Left lung (tissue), 10 donors: ENCODE measurements around the gene GCK. TPM values are rescaled to one million over a fixed set of nuclear protein-coding genes. Genes with fewer than 3 reads are reported as not detected.

Source experiments
- ATAC-seq: fragments of 200-7000 bp; cut with Tn5 transposase; one replicate; pipeline ENCODE4 v1.9.1; 2020; ENCODE audit warnings: moderate library complexity
- DNase-seq, 4 donors: peaks; one replicate each; pipeline ENCODE4 v3.0.0-alpha.2; 2013 to 2020
- H3K27ac ChIP-seq, 2 donors: fragments of 200-600 bp; sonication (generic) in 1 of 2; one replicate each; pipeline versions ENCODE4 v1.5.0 to v1.8.0; 2020 to 2021
- H3K27me3 ChIP-seq, 2 donors: fragments of 200-600 bp; sonication (generic) in 1 of 2; one replicate each; pipeline versions ENCODE4 v1.5.0 to v1.8.0; 2020 to 2021
- H3K36me3 ChIP-seq, 2 donors: fragments of 200-600 bp; sonication (generic) in 1 of 2; one replicate each; pipeline versions ENCODE4 v1.5.0 to v1.8.0; 2020 to 2021
- H3K4me1 ChIP-seq, 2 donors: fragments of 200-600 bp; one replicate each; pipeline ENCODE4 v1.8.0; 2021
- H3K4me3 ChIP-seq, 2 donors: fragments of 200-600 bp; sonication (generic) in 1 of 2; one replicate each; pipeline versions ENCODE4 v1.5.0 to v1.8.0; 2020 to 2021; ENCODE audit warnings: mild to moderate bottlenecking in 1 of 2
- H3K9me3 ChIP-seq, 2 donors: fragments of 200-600 bp; sonication (generic) in 1 of 2; one replicate each; pipeline versions ENCODE4 v1.5.0 to v1.8.0; 2020 to 2021
- intact Hi-C, 2 donors: fragments of 100-400 bp; cut with DNase I; formaldehyde crosslinking; loops; one replicate each; pipeline versions ENCODE4 v1.11.2 to v1.14.2; 2022
- polyA plus RNA-seq, 6 donors: library from polyadenylated mRNA; unstranded; fragments of 120-200 nt; gene quantifications; one replicate each; pipeline ENCODE4 v1.2.1, GENCODE V29; 2013; ENCODE audit not compliant: insufficient read length in 6 of 6
- total RNA-seq, 2 donors: library from RNA; stranded (reverse); fragmentation: NEBNext Ultra II Directional; extraction: Animal tissue kit (Norgen Biotek cat#: 25700); gene quantifications; one replicate each; pipeline ENCODE4 v1.2.1, GENCODE V29; 2021
- TF ChIP-seq, protein P1 (sequence below), 2 donors: fragments of 200-600 bp; sonication (generic) in 1 of 2; IDR thresholded peaks; one replicate each; pipeline versions ENCODE4 v1.5.0 to v1.8.0; 2021; ENCODE audit warnings: antibody characterized with exemption in 2 of 2
- donor health status: DM: no; HTN: yes; CAD: no.
- donor health status: DM: no; HTN: no; CAD: no.

GCK gene
- total and polyA plus RNA-seq, 8 donors, result 0.34 to 4.1 (median 2.5) TPM

DNA sequence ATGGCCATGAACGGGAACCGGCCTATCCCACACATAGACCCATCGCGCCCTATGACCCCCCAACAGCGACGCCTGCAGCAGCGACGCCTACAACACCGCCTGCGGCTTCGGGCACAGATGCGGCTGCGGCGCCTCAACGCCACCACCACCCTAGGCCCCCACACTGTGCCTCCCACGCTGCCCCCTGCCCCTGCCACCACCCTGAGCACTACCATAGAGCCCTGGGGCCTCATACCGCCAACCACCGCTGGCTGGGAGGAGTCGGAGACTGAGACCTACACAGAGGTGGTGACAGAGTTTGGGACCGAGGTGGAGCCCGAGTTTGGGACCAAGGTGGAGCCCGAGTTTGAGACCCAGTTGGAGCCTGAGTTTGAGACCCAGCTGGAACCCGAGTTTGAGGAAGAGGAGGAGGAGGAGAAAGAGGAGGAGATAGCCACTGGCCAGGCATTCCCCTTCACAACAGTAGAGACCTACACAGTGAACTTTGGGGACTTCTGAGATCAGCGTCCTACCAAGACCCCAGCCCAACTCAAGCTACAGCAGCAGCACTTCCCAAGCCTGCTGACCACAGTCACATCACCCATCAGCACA is 75.4 kb downstream of the GCK start:
- ATAC-seq (no peak), DNase-seq (no peak)
- TF ChIP-seq, protein P1, sequence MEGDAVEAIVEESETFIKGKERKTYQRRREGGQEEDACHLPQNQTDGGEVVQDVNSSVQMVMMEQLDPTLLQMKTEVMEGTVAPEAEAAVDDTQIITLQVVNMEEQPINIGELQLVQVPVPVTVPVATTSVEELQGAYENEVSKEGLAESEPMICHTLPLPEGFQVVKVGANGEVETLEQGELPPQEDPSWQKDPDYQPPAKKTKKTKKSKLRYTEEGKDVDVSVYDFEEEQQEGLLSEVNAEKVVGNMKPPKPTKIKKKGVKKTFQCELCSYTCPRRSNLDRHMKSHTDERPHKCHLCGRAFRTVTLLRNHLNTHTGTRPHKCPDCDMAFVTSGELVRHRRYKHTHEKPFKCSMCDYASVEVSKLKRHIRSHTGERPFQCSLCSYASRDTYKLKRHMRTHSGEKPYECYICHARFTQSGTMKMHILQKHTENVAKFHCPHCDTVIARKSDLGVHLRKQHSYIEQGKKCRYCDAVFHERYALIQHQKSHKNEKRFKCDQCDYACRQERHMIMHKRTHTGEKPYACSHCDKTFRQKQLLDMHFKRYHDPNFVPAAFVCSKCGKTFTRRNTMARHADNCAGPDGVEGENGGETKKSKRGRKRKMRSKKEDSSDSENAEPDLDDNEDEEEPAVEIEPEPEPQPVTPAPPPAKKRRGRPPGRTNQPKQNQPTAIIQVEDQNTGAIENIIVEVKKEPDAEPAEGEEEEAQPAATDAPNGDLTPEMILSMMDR (IDR thresholded peaks at IDR 0.05), result no peak
- H3K4me1 ChIP-seq, result no peaks in the 10 kb centered on the region
- H3K27me3 ChIP-seq, result no peaks in the 10 kb centered on the region
- no peak overlapping the region for H3K27ac ChIP-seq
- H3K9me3 ChIP-seq, result no peaks in the 10 kb centered on the region
- intact Hi-C loops, result no loop called here
- no peak overlapping the region for H3K4me3 ChIP-seq
- peaks cover 0 to 88% of the 10 kb centered on the region in 2 donors for H3K36me3 ChIP-seq

DNA sequence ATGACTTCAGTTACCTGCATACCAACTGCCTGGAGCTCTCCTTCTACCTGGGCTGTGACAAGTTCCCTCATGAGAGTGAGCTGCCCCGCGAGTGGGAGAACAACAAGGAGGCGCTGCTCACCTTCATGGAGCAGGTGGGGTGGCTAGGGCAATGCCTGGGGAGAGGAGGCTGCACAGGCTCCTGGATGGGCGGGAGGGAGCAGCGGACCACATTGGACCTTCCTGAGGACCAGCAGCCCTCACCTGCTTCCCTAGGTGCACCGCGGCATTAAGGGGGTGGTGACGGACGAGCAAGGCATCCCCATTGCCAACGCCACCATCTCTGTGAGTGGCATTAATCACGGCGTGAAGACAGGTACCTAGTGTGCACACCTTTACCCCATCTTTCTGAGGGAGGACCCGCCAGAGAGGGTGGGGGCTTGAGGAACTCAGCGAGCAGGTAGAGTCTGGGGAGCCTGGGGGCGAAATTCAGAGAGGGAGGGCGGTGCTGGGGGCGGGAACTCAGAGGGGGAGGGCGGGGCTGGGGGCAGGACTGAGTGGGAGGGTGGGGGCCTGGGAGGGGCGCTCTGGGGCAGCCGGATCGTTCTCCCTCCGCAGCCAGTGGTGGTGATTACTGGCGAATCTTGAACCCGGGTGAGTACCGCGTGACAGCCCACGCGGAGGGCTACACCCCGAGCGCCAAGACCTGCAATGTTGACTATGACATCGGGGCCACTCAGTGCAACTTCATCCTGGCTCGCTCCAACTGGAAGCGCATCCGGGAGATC is 76.1 kb downstream of the GCK start:
- no peak overlapping the region for H3K27ac ChIP-seq
- intact Hi-C loops, result no loop called here
- H3K4me1 ChIP-seq, result no peaks in the 10 kb centered on the region
- no peak overlapping the region for H3K4me3 ChIP-seq
- H3K27me3 ChIP-seq, result no peaks in the 10 kb centered on the region
- ATAC-seq (no peak), DNase-seq (no peak)
- TF ChIP-seq, protein P1 (IDR thresholded peaks at IDR 0.05), result no peak
- no peaks in the 10 kb centered on the region for H3K9me3 ChIP-seq
- peaks cover 0 to 93% of the 10 kb centered on the region in 2 donors for H3K36me3 ChIP-seq

DNA sequence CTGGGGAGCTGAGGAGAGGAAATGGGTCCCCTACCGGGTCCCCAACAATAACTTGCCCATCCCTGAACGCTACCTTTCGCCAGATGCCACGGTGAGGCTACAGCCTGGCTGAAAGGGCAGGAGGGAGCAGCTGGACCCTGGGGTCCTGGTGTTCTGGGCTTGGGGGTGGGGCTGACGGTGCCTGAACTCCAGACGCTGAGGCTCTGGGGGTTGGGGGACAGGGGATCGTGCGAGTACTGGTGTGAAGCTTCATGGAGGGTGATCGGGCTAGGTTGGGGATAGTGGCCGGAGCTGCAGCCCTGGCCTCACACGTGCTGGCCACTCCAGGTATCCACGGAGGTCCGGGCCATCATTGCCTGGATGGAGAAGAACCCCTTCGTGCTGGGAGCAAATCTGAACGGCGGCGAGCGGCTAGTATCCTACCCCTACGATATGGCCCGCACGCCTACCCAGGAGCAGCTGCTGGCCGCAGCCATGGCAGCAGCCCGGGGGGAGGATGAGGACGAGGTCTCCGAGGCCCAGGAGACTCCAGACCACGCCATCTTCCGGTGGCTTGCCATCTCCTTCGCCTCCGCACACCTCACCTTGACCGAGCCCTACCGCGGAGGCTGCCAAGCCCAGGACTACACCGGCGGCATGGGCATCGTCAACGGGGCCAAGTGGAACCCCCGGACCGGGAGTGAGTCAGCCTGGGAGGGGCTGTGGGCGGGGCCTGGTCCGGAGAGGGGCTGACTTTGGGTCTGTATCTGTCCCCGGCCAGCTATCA is 76.8 kb downstream of the GCK start:
- peaks cover 0 to 91% of the 10 kb centered on the region in 2 donors for H3K36me3 ChIP-seq
- H3K4me1 ChIP-seq, result no peaks in the 10 kb centered on the region
- H3K4me3 ChIP-seq, result no peak overlapping the region
- DNase-seq (no peak), ATAC-seq (no peak)
- H3K9me3 ChIP-seq, result no peaks in the 10 kb centered on the region
- H3K27me3 ChIP-seq, result no peaks in the 10 kb centered on the region
- TF ChIP-seq, protein P1 (IDR thresholded peaks at IDR 0.05), result no peak
- H3K27ac ChIP-seq, result no peak overlapping the region
- intact Hi-C loops, result no loop called here

DNA sequence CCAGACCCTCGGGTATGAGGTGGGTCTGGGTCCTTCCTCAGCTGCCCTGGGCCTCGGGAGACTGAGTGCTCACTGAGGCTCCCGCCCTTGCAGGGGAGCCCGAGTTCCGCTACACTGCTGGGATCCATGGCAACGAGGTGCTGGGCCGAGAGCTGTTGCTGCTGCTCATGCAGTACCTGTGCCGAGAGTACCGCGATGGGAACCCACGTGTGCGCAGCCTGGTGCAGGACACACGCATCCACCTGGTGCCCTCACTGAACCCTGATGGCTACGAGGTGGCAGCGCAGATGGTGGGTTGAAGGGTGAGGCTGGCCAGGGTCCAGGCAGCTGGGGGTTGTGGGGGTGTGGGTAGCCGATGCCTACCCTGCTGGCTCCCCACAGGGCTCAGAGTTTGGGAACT is 77.5 kb downstream of the GCK start:
- H3K27ac ChIP-seq, result no peak overlapping the region
- H3K9me3 ChIP-seq, result no peaks in the 10 kb centered on the region
- no peaks in the 10 kb centered on the region for H3K27me3 ChIP-seq
- DNase-seq, result no peak
- H3K4me3 ChIP-seq, result no peak overlapping the region
- TF ChIP-seq, protein P1 (IDR thresholded peaks at IDR 0.05), result no peak
- no peak for ATAC-seq
- H3K4me1 ChIP-seq, result no peaks in the 10 kb centered on the region
- peaks cover 0 to 84% of the 10 kb centered on the region in 2 donors for H3K36me3 ChIP-seq
- intact Hi-C loops, result no loop called here
